Bronchial epithelial cell (primary cell): ENCODE measurements around the gene CFAP157. TPM values are rescaled to one million over a fixed set of nuclear protein-coding genes. Genes with fewer than 3 reads are reported as not detected.

Source experiments
- DNase-seq: peaks from one replicate; pipeline ENCODE4 v3.0.0-alpha.2; 2010; ENCODE audit warnings: low read depth
- FAIRE-seq: peaks from 2 replicates; lab custom pipeline; 2011; peaks lifted over from hg19 to GRCh38; lab: Jason Lieb, UNC
- H3K27me3 ChIP-seq: 2 replicates; pipeline ENCODE4 v1.5.1; 2011; ENCODE audit warnings: low read length; ENCODE audit not compliant: control insufficient read depth, insufficient read depth
- H3K36me3 ChIP-seq: 2 replicates; pipeline ENCODE4 v1.5.1; 2011; ENCODE audit warnings: low read length; ENCODE audit not compliant: control insufficient read depth, insufficient read depth
- H3K4me3 ChIP-seq: 2 replicates; pipeline ENCODE4 v1.5.1; 2011; ENCODE audit warnings: mild to moderate bottlenecking, low read depth, low read length, control low read depth
- total RNA-seq: library from RNA; depleted of rRNA; stranded (reverse); fragments of >200 nt; gene quantifications from 2 replicates; pipeline ENCODE4 v1.2.1, GENCODE V29; 2014
- TF ChIP-seq, protein P1 (sequence below): IDR thresholded peaks from 2 replicates; pipeline ENCODE4 v1.5.1; 2011; ENCODE audit warnings: mild to moderate bottlenecking, moderate library complexity, low read length, control low read depth, inconsistent platforms; ENCODE audit not compliant: insufficient read depth, severe bottlenecking

CFAP157 gene
- total RNA-seq, 1 donor from 2014 or later = not detected

DNA sequence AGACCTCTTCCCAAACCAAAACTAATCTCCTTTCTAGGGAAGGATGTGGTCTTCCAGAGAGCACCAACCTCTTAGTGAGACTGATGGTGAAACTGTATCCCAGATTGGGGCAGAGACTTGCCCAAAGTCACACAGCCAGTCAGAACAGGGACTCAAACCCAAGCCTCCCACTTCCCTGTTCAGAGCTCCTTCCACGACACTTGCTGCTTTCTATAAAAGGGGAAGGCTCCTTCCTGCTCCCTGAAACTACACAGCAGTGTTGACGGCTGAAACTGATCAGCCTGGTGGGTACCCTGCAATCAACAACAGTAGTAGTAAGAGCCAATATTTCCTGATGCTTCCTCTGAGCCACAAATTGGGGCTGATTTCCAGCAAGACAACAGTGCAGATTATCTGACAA, 26.8 kb downstream of the CFAP157 start:
- no peak for FAIRE-seq
- Histone ChIP-seq H3K36me3 (peaks cover 1% of the 10 kb centered on the region), H3K4me3 (no peak overlapping the region), H3K27me3 (no peaks in the 10 kb centered on the region)
- TF ChIP-seq, protein P1, sequence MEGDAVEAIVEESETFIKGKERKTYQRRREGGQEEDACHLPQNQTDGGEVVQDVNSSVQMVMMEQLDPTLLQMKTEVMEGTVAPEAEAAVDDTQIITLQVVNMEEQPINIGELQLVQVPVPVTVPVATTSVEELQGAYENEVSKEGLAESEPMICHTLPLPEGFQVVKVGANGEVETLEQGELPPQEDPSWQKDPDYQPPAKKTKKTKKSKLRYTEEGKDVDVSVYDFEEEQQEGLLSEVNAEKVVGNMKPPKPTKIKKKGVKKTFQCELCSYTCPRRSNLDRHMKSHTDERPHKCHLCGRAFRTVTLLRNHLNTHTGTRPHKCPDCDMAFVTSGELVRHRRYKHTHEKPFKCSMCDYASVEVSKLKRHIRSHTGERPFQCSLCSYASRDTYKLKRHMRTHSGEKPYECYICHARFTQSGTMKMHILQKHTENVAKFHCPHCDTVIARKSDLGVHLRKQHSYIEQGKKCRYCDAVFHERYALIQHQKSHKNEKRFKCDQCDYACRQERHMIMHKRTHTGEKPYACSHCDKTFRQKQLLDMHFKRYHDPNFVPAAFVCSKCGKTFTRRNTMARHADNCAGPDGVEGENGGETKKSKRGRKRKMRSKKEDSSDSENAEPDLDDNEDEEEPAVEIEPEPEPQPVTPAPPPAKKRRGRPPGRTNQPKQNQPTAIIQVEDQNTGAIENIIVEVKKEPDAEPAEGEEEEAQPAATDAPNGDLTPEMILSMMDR = no peak
- DNase-seq = no peak

GRCh38 chr9:127734247-127734746, 27.5 kb downstream of the CFAP157 start:
- Histone ChIP-seq H3K27me3 (no peaks in the 10 kb centered on the region), H3K36me3 (peaks cover 1% of the 10 kb centered on the region), H3K4me3 (peak overlapping the region; percentile 59)
- DNase-seq (no peak), FAIRE-seq (peak; percentile 76)
- TF ChIP-seq, protein P1 = no peak

DNA sequence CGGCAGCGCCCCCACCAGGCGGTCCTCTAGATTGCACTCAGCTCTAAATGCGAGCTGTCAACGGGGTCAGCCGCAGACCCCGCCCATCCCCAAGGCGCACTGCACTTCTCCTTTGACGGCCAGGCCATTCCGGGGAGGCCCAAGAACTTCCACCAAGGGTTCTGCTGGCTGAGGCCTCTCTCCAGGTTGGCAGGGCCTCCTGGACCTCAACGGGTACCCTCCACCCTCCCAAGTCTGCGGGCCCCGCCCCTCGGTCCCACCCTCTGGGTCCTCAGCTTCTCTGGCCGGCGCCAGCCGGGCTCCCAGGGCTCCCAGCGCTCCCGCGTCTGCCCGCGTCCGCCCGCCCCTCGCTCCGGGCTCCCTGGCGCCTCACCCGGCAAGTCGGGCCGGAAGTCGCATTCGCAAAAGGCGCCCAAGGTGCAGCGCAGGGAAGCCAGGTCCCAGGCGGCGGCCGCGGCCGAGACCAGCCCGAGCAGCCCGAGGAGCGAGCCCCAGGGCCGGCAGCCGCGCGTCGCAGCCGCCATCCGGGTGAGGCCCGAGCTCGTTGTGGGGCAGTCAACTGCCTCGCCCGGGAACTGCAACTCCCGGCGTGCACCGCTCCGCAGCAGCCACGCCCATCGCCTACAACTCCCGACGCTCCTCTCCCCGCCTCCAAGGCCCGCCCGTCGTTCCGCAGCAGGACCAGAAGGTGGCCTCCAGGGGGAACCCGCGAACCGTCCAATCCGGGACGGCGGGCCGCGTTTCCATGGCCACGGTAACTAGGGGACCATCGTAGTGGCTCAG, 28.1 kb downstream of the CFAP157 start, which contains the start of gene TOR2A:
Gene TOR2A (minus strand): TSS at position 548 of the 783 bp plus-strand sequence. CDS start 24 bp downstream, at position 524.
- TF ChIP-seq, protein P1 = peak; percentile 98
- H3K4me3 ChIP-seq = peak within 1 kb of the TSS; percentile 59
- no peaks in the 10 kb centered on the region for H3K27me3 ChIP-seq
- H3K36me3 ChIP-seq = peaks cover 1% of the 10 kb centered on the region
- DNase-seq = peak; percentile 88
- FAIRE-seq = no peak

- Histone ChIP-seq H3K4me3 (no peak overlapping the region), H3K36me3 (peaks cover 1% of the 10 kb centered on the region), H3K27me3 (no peaks in the 10 kb centered on the region)
- FAIRE-seq = no peak
- TF ChIP-seq, protein P1 = no peak
- DNase-seq = no peak
Observed at GRCh38 chr9:127735530-127736185, 28.9 kb downstream of the CFAP157 start.

DNA sequence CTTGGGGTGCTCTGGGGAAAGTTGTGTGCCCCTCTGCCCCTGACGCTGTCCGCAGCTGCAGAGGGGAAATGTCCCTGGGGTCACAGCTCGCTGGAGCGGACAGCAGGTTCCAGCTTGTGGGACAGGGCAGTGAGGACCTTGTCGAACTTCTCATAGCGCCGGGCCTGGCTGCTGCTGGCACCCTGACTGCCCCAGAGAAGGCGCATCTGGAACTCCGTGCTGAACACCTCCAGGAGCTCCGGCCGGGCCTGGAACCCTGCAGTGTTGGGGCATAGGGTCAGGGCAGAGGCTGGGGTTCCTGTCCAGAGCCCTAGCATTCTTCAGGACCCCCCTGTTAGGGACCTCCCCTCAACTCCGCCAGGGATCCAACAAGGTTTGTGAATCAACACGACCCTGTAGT, 31.9 kb downstream of the CFAP157 start:
- Histone ChIP-seq H3K27me3 (no peaks in the 10 kb centered on the region), H3K36me3 (no peaks in the 10 kb centered on the region), H3K4me3 (no peak overlapping the region)
- TF ChIP-seq, protein P1 = no peak
- FAIRE-seq (no peak), DNase-seq (no peak)
